HL-60/S4 (cell line): ENCODE data around the gene HPGD.
"Not testable (repeated sequence)": the region's sequence is repeated elsewhere in the genome, so short reads cannot be mapped to it uniquely, and the experiment has no call there.

Experiments
- in situ Hi-C: fragments of 300-500 bp; cut with MboI; formaldehyde crosslinking; loops from 2 replicates; pipeline ENCODE4 v1.14.3; 2022; ENCODE audit warnings: low sequenced_read_pairs

HPGD gene

GRCh38 chr4:174528226-174528625 lies 5.9 kb upstream of the HPGD start:
- in situ Hi-C loops, result no loop called here

- in situ Hi-C loops, result no loop called here
Measured at GRCh38 chr4:174526731-174527130, 4.4 kb upstream of the HPGD start.

DNA sequence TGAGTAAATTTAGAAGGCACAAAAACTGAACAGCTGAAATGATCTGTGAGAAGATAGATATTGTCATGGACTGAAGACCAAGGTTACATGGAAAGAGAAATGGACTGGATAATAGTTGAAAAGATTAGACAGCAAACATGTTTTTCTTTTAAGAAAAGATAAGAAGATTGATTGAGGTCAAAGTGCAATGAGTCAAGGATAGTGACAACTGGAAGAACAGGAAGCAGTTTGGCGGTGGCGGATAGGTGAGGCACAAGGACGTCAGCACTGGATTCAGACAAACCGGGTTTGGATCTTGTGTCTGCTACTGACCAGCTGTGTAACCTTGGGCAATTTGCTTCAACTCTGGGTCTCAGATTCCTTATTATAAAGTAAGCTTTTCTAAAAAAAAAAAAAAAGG lies 2.0 kb upstream of the HPGD start:
- in situ Hi-C loops, result no loop called here

DNA sequence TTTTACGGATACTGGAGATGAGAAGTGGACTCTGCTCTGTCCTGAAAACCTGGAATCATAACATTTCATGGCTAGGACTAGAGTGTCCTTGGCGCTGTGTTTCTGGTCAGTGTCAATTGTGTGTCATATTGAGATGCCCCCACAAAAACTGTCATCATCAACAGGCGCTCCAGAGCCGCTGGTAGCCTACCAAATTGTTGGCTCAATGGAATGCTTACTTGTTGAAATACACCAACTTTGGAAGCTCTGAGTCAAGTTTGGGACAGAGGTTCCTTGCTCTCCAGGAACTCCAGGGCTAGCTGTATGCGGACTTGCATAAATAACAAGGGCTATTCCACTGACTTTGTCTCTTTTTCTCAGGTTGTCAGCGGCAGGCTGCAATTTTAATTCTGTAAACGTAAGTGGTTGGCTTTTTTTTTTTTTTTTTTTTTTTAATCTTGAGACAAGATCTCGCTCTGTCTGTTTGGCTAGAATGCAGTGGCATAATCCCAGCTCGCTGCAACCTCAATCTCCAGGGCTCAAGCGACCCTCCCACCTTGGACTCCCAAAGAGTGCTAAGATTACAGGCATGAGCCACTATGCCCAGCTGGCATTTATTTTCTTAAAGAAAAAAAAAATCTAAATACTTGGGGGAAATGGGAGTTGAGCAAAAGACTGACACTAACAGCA lies 871 bp upstream of the HPGD start:
- in situ Hi-C loops, result no loop called here

DNA sequence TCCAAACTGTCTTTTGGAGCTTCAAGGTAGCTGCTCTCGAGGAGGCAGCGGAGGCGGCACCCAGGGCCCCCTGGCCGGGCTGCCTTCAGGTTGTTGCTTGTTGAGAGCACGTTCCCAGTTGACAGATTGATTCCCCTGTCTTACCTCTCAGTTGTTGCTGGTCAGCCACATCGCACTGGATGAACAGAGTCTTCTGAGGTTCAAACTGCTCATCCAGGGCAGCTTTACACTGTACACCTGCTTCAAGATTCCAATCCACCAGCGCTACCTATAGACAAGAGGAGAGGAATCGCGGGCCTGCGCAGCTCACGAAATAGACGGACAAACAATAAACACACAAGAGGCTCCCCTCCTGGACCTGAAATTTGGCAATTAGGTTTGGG lies 497 bp downstream of the HPGD start:
- in situ Hi-C loops, result no loop called here

GRCh38 chr4:174520660-174521059 lies 1.6 kb downstream of the HPGD start:
- in situ Hi-C loops, result no loop called here

DNA sequence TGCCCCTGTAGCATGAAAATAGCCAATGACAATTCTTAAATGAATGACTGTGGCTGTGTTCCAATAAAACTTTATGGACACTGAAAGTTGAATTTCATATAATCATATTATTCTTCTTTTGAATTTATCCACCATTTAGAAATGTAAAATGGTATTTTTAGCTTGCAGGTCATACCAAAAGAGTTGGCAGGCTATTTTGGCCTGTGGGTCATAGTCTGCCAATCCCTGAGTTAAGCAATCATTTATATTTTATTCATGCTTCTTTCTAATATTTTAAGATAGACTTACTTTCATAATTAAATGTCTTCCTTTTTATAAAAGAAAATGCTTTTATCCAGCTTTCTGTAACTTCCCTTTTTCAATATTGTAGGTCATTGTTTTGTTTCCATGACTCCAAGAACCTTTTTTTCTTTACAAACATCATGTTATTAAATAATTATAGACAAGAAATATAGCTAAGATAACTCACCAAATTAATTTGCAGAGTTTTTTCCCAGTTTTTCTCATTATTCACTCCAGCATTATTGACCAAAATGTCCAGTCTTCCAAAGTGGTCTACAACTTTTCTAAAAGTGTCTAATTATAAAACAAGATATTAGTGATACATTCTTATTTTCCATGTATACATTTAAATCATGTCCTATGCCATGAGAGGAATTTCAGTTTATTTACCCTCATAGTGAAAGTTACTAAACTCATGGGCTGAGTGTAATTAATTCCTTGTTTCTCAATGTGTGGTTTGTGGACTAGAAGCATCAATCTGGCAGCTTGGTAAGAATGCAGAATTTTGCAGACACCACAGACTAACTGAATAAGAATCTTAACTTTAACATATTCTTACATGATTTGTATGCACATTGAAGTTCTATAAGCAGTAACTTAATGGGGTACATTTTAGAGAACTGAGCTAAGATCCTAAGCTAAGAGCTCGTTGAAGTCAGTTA lies 4.5 kb downstream of the HPGD start:
- in situ Hi-C loops, result no loop called here

DNA sequence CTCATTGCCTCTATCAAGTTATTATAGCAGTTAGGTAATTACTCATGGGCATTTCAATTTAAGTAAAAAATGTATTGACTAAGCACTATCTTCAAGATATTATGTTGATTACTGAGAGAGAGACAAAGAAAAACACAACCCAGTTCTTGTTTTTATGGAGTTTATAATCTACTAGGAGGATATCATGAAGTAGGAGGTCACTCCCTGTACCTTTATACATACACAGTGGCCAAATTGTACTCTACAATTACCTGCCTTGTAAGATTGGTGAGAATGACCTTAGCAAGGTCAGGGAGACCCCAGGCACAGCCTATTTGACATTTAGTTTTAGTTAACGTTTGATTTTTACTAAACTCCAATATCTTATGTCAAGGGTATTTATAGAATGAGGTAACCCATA lies 5.5 kb downstream of the HPGD start:
- in situ Hi-C loops, result no loop called here

- in situ Hi-C loops, result no loop called here
Measured at GRCh38 chr4:174516345-174516744, 5.9 kb downstream of the HPGD start.

GRCh38 chr4:174512745-174513144 lies 9.5 kb downstream of the HPGD start:
- in situ Hi-C loops, result no loop called here

GRCh38 chr4:174505892-174506291 lies 16.4 kb downstream of the HPGD start:
- in situ Hi-C loops, result no loop called here

GRCh38 chr4:174505007-174505406 lies 17.3 kb downstream of the HPGD start:
- in situ Hi-C loops, result no loop called here

DNA sequence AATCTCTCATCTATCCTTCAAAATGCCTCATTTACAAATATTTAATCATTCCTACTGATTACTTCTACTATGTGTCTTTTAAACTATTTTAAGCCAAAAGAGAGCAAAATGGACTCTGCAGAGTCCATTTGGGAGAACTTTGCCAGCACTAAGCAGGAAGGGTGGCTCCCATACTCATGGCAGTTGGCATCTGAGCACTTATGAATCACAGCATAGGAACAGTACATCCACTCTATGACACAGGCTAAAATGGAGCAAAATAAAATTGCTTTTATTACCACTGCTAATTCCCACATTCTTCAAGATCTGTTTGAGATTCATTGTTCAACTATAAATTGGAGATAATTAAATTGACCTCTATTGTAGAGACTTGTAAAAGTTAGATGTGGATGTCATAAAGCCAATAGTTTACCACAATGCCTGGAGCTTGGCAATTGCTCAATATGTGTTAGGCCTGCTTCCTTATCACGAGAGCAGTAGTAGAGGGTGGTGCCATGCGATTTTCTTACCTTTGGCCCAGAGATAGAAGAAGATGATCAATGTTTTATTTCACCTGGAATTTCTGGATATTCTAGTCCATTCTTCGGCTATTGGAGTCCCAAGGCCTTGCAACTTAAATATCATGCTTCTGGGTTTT lies 19.1 kb downstream of the HPGD start:
- in situ Hi-C loops, result no loop called here

DNA sequence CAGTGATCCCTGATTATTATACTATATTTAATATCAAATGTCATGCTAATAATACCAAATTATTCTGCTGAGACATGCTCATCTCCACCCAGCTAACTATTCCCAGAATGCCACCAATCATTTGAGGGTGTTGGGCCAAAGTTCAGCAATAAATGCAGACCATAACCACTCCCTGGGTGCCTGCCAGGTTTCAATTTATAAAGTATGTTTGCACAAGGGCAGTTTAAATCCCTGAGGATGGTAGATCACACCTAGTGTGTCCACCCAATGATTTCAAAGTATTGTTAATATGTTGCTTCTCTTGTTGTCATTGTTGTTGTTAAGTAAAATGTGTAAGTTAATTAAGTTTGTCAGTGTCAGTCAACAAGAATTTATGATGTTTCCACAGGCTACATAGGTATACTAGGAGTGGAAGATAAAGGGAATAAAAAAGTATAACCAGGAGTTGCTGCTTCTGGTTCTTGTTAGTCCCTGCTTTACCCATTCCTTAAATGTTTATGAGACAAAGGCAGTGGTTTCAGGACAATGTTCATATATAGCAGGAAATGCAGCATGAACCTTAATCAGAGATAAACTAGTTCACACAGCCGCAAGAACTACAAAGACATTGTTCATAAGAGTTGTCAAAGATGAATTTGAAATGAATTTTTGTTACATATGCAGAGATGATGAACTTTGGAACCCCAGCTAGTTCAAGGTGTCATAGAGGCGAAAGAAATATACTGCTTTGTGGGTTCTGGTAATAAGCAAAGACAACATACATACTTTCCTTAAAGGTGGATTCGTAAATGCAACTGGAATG lies 25.5 kb downstream of the HPGD start:
- in situ Hi-C loops, result no loop called here

- in situ Hi-C loops, result no loop called here
Measured at GRCh38 chr4:174495626-174496025, 26.7 kb downstream of the HPGD start.

DNA sequence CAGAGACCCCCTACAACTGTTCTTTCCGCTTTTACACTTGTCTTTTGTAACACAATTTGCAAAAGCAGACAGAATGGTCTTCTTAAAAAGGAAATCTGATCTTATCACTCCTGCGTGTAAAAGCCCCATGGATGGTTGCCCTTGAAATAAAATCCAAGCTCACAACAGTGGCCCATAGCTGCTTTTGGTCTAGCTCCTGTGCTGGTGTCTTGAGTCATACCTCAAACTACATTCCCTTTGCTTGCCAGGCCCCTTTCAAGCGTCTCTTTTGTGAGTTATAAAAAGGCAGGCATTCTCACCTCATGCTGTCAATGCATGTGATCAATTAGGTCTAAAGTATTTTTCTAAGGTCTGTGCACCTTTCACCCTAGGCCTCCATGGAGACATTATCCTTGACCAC lies 27.6 kb downstream of the HPGD start:
- in situ Hi-C loops, result no loop called here

- in situ Hi-C loops, result no loop called here
Measured at GRCh38 chr4:174494146-174494545, 28.1 kb downstream of the HPGD start.

- in situ Hi-C loops, result no loop called here
Measured at GRCh38 chr4:174490451-174490961, 31.8 kb downstream of the HPGD start.

- in situ Hi-C loops, result not testable (repeated sequence)
Measured at GRCh38 chr4:174488368-174488767, 33.9 kb downstream of the HPGD start.

GRCh38 chr4:174485025-174485424 lies 37.3 kb downstream of the HPGD start:
- in situ Hi-C loops, result no loop called here

- in situ Hi-C loops, result no loop called here
Measured at GRCh38 chr4:174483792-174484191, 38.5 kb downstream of the HPGD start.
